ENCODE data around the gene STRIT1. TPM values are rescaled to one million over a fixed set of nuclear protein-coding genes. Genes with fewer than 3 reads are reported as not detected.

The STRIT1 gene
- total RNA-seq, 1 donor from 2014 or later: not detected

GRCh38 chr3:155323063-155323666, 29.7 kb upstream of the STRIT1 start:
- no peak for DNase-seq (ENCODE audit: extremely low spot score, unreplicated experiment)
- H3K4me3 Mint-ChIP-seq (ENCODE audit: unreplicated experiment): no peak overlapping the region
- H3K4me1 Mint-ChIP-seq (ENCODE audit: unreplicated experiment): no peaks in the 10 kb centered on the region
- peak; percentile 92 for TF ChIP-seq CTCF (IDR thresholded peaks at IDR 0.05)
- no peaks in the 10 kb centered on the region for H3K36me3 Mint-ChIP-seq (ENCODE audit: unreplicated experiment)
- H3K27me3 Mint-ChIP-seq (ENCODE audit: unreplicated experiment): no peaks in the 10 kb centered on the region
- no peak overlapping the region for H3K27ac Mint-ChIP-seq (ENCODE audit: unreplicated experiment)
- no peaks in the 10 kb centered on the region for H3K9me3 Mint-ChIP-seq (ENCODE audit: unreplicated experiment)

GRCh38 chr3:155321418-155321817, 27.9 kb upstream of the STRIT1 start:
- no peak overlapping the region for H3K4me3 Mint-ChIP-seq (ENCODE audit: unreplicated experiment)
- H3K27ac Mint-ChIP-seq (ENCODE audit: unreplicated experiment): no peak overlapping the region
- no peaks in the 10 kb centered on the region for H3K4me1 Mint-ChIP-seq (ENCODE audit: unreplicated experiment)
- H3K27me3 Mint-ChIP-seq (ENCODE audit: unreplicated experiment): no peaks in the 10 kb centered on the region
- no peak for DNase-seq (ENCODE audit: extremely low spot score, unreplicated experiment)
- no peaks in the 10 kb centered on the region for H3K9me3 Mint-ChIP-seq (ENCODE audit: unreplicated experiment)
- H3K36me3 Mint-ChIP-seq (ENCODE audit: unreplicated experiment): no peaks in the 10 kb centered on the region
- no peak for TF ChIP-seq CTCF (IDR thresholded peaks at IDR 0.05)

- H3K4me3 Mint-ChIP-seq (ENCODE audit: unreplicated experiment): no peak overlapping the region
- no peaks in the 10 kb centered on the region for H3K4me1 Mint-ChIP-seq (ENCODE audit: unreplicated experiment)
- H3K36me3 Mint-ChIP-seq (ENCODE audit: unreplicated experiment): no peaks in the 10 kb centered on the region
- no peak overlapping the region for H3K27ac Mint-ChIP-seq (ENCODE audit: unreplicated experiment)
- H3K9me3 Mint-ChIP-seq (ENCODE audit: unreplicated experiment): no peaks in the 10 kb centered on the region
- TF ChIP-seq CTCF (IDR thresholded peaks at IDR 0.05): no peak
- no peak for DNase-seq (ENCODE audit: extremely low spot score, unreplicated experiment)
- no peaks in the 10 kb centered on the region for H3K27me3 Mint-ChIP-seq (ENCODE audit: unreplicated experiment)
Measured at GRCh38 chr3:155320934-155321333, 27.5 kb upstream of the STRIT1 start.

- Mint-ChIP-seq H3K36me3 (ENCODE audit: unreplicated experiment) (no peaks in the 10 kb centered on the region), H3K9me3 (ENCODE audit: unreplicated experiment) (no peaks in the 10 kb centered on the region), H3K27me3 (ENCODE audit: unreplicated experiment) (no peaks in the 10 kb centered on the region), H3K4me3 (ENCODE audit: unreplicated experiment) (no peak overlapping the region), H3K4me1 (ENCODE audit: unreplicated experiment) (no peaks in the 10 kb centered on the region), H3K27ac (ENCODE audit: unreplicated experiment) (no peak overlapping the region)
- no peak for DNase-seq (ENCODE audit: extremely low spot score, unreplicated experiment)
- no peak for TF ChIP-seq CTCF (IDR thresholded peaks at IDR 0.05)
Measured at GRCh38 chr3:155318740-155319139, 25.3 kb upstream of the STRIT1 start.

GRCh38 chr3:155317211-155317610, 23.7 kb upstream of the STRIT1 start:
- H3K27me3 Mint-ChIP-seq (ENCODE audit: unreplicated experiment): no peaks in the 10 kb centered on the region
- no peak for DNase-seq (ENCODE audit: extremely low spot score, unreplicated experiment)
- H3K27ac Mint-ChIP-seq (ENCODE audit: unreplicated experiment): no peak overlapping the region
- H3K9me3 Mint-ChIP-seq (ENCODE audit: unreplicated experiment): no peaks in the 10 kb centered on the region
- TF ChIP-seq CTCF (IDR thresholded peaks at IDR 0.05): no peak
- no peaks in the 10 kb centered on the region for H3K36me3 Mint-ChIP-seq (ENCODE audit: unreplicated experiment)
- H3K4me1 Mint-ChIP-seq (ENCODE audit: unreplicated experiment): peaks cover 9% of the 10 kb centered on the region
- no peak overlapping the region for H3K4me3 Mint-ChIP-seq (ENCODE audit: unreplicated experiment)
